IMR-90 (cell line): ENCODE measurements around the gene CCDC88C. TPM values are rescaled to one million over a fixed set of nuclear protein-coding genes. Genes with fewer than 3 reads are reported as not detected.

ENCODE experiments used
- ATAC-seq: fragments of 200-7000 bp; cut with Tn5 transposase; 2 replicates; pipeline ENCODE4 v1.9.1; 2020; ENCODE audit warnings: low read depth, mild to moderate bottlenecking, moderate library complexity
- BruUV-seq: library from RNA; stranded (reverse); fragments of 400-500 nt; replicated peaks from 2 replicates; lab custom pipeline; 2021; lab: Mats Ljungman, UMichigan
- CTCF ChIA-PET: fragments of 300-600 bp; formaldehyde crosslinking; extraction: SDS; loops from one replicate; lab custom pipeline; 2021; ENCODE audit warnings: antibody characterized with exemption; lab: Yijun Ruan, JAX
- POLR2A ChIA-PET: fragments of 300-600 bp; sonication (Branson Sonifier 250); formaldehyde crosslinking; loops from one replicate; lab custom pipeline; 2022; ENCODE audit warnings: antibody characterized with exemption; ENCODE audit not compliant: unreplicated experiment; lab: Charles Lee
- DNase-seq: peaks from one replicate; pipeline ENCODE4 v3.0.0; 2013
- H2AFZ ChIP-seq: replicated peaks from 2 replicates; pipeline ENCODE3; 2013; ENCODE audit warnings: low read length, mild to moderate bottlenecking; ENCODE audit not compliant: poor library complexity
- H2AK5ac ChIP-seq: 2 replicates; pipeline ENCODE4 v1.6.1; 2013; ENCODE audit warnings: low read depth, low read length, inconsistent platforms
- H2AK9ac ChIP-seq: replicated peaks from 2 replicates; pipeline ENCODE3; 2013; ENCODE audit warnings: mild to moderate bottlenecking, low read depth, low read length, moderate library complexity; ENCODE audit not compliant: poor library complexity
- H2BK120ac ChIP-seq: 2 replicates; pipeline ENCODE4 v1.6.1; 2013; ENCODE audit warnings: low read depth, low read length, inconsistent platforms
- H2BK15ac ChIP-seq: 3 replicates; pipeline ENCODE4 v1.6.1; 2013; ENCODE audit warnings: low read depth, low read length, inconsistent platforms
- H2BK20ac ChIP-seq: 2 replicates; pipeline ENCODE4 v1.6.1; 2013; ENCODE audit warnings: low read depth, mild to moderate bottlenecking, inconsistent platforms, low read length, moderate library complexity
- H2BK5ac ChIP-seq: 2 replicates; pipeline ENCODE4 v1.6.1; 2013; ENCODE audit warnings: mild to moderate bottlenecking, low read depth, low read length, inconsistent platforms; ENCODE audit not compliant: poor library complexity, severe bottlenecking
- H3K14ac ChIP-seq: replicated peaks from 2 replicates; pipeline ENCODE4 v1.6.1; 2013; ENCODE audit warnings: low read depth, low read length, inconsistent platforms
- H3K18ac ChIP-seq: 2 replicates; pipeline ENCODE4 v1.6.1; 2013; ENCODE audit warnings: low read depth, low read length, control low read depth
- H3K23ac ChIP-seq: 2 replicates; pipeline ENCODE4 v1.6.1; 2013; ENCODE audit warnings: low read depth, low read length, inconsistent platforms
- H3K27ac ChIP-seq: 2 replicates; pipeline ENCODE4 v1.5.1; 2013; ENCODE audit warnings: mild to moderate bottlenecking, control low read depth, low read length; ENCODE audit not compliant: insufficient read depth
- H3K27me3 ChIP-seq: 2 replicates; pipeline ENCODE4 v1.6.1; 2013; ENCODE audit warnings: low read length; ENCODE audit not compliant: control insufficient read depth, insufficient read depth
- H3K36me3 ChIP-seq: 2 replicates; pipeline ENCODE4 v1.6.1; 2013; ENCODE audit warnings: low read length, mixed read lengths; ENCODE audit not compliant: control insufficient read depth, insufficient read depth
- H3K4ac ChIP-seq: 2 replicates; pipeline ENCODE4 v1.6.1; 2013; ENCODE audit warnings: low read depth, low read length, inconsistent platforms
- H3K4me1 ChIP-seq: 2 replicates; pipeline ENCODE4 v1.6.1; 2013; ENCODE audit warnings: low read length, mixed read lengths; ENCODE audit not compliant: control insufficient read depth, insufficient read depth
- H3K4me2 ChIP-seq: 2 replicates; pipeline ENCODE4 v1.6.1; 2013; ENCODE audit warnings: low read depth, mild to moderate bottlenecking, control low read depth, low read length, moderate library complexity
- H3K4me3 ChIP-seq: 2 replicates; pipeline ENCODE4 v1.5.1; 2013; ENCODE audit warnings: low read depth, mild to moderate bottlenecking, control low read depth, low read length, moderate library complexity; ENCODE audit not compliant: insufficient read depth
- H3K56ac ChIP-seq: 2 replicates; pipeline ENCODE4 v1.6.1; 2013; ENCODE audit warnings: low read length, inconsistent platforms; ENCODE audit not compliant: insufficient read depth; ENCODE audit errors: extremely low read depth
- H3K79me1 ChIP-seq, 2 experiments: 2 replicates each; pipeline ENCODE4 v1.6.1; 2013; ENCODE audit warnings: low read length in 2 of 2, inconsistent platforms in 1 of 2, low read depth in 1 of 2
- H3K9ac ChIP-seq: 2 replicates; pipeline ENCODE4 v1.6.1; 2013; ENCODE audit warnings: low read depth, low read length, control low read depth
- H3K9me1 ChIP-seq: 2 replicates; pipeline ENCODE4 v1.6.1; 2013; ENCODE audit warnings: low read length, inconsistent platforms; ENCODE audit not compliant: insufficient read depth
- H3K9me3 ChIP-seq: 2 replicates; pipeline ENCODE4 v1.6.1; 2013; ENCODE audit warnings: low read length; ENCODE audit not compliant: control insufficient read depth, insufficient read depth
- H4K20me1 ChIP-seq: 2 replicates; pipeline ENCODE4 v1.6.1; 2013; ENCODE audit warnings: low read length, inconsistent platforms; ENCODE audit not compliant: insufficient read depth
- H4K5ac ChIP-seq: 2 replicates; pipeline ENCODE4 v1.6.1; 2013; ENCODE audit warnings: mild to moderate bottlenecking, low read depth, low read length, control low read depth
- H4K8ac ChIP-seq, 2 experiments: 2 replicates each; pipeline ENCODE4 v1.6.1; 2013; ENCODE audit warnings: low read depth in 2 of 2, low read length in 2 of 2, control low read depth in 1 of 2, inconsistent platforms in 1 of 2
- H4K91ac ChIP-seq: 2 replicates; pipeline ENCODE4 v1.6.1; 2013; ENCODE audit warnings: low read depth, low read length, inconsistent platforms; ENCODE audit not compliant: insufficient read depth
- BHLHE40 ChIP-seq: fragments of 150-350 bp; IDR thresholded peaks from 2 replicates; pipeline ENCODE4 v1.6.1; 2016; ENCODE audit warnings: mild to moderate bottlenecking, low read depth, low read length
- CEBPB ChIP-seq: IDR thresholded peaks from 2 replicates; pipeline ENCODE4 v1.6.1; 2012; ENCODE audit warnings: low read depth, low read length, improper control_type of control experiment
- CHD1 ChIP-seq: IDR thresholded peaks from 2 replicates; pipeline ENCODE4 v1.6.1; 2012; ENCODE audit warnings: low read depth, low read length, improper control_type of control experiment
- FOS ChIP-seq: fragments of 150-350 bp; IDR thresholded peaks from 2 replicates; pipeline ENCODE4 v1.6.1; 2016; ENCODE audit warnings: low read depth, low read length
- MAFK ChIP-seq: IDR thresholded peaks from 2 replicates; pipeline ENCODE4 v1.6.1; 2012; ENCODE audit warnings: low read depth, low read length, improper control_type of control experiment
- MAZ ChIP-seq: IDR thresholded peaks from 2 replicates; pipeline ENCODE4 v1.6.1; 2012; ENCODE audit warnings: low read depth, mild to moderate bottlenecking, low read length, improper control_type of control experiment, moderate library complexity, borderline replicate concordance
- NFE2L2 ChIP-seq: fragments of 150-350 bp; IDR thresholded peaks from 2 replicates; pipeline ENCODE4 v1.6.1; 2016; ENCODE audit warnings: low read depth, mild to moderate bottlenecking, low read length
- POLR2A ChIP-seq: IDR thresholded peaks from 2 replicates; pipeline ENCODE4 v1.6.1; 2012; ENCODE audit warnings: mild to moderate bottlenecking, low read depth, low read length
- RAD21 ChIP-seq: IDR thresholded peaks from 2 replicates; pipeline ENCODE4 v1.6.1; 2012; ENCODE audit warnings: low read length, improper control_type of control experiment
- RCOR1 ChIP-seq: IDR thresholded peaks from 2 replicates; pipeline ENCODE4 v1.6.1; 2012; ENCODE audit warnings: mild to moderate bottlenecking, low read length, improper control_type of control experiment; ENCODE audit not compliant: insufficient replicate concordance
- RFX5 ChIP-seq: IDR thresholded peaks from 2 replicates; pipeline ENCODE4 v1.8.0; 2012; ENCODE audit warnings: low read depth, mild to moderate bottlenecking, low read length, moderate library complexity
- SMC3 ChIP-seq: fragments of 150-350 bp; IDR thresholded peaks from 2 replicates; pipeline ENCODE4 v1.6.1; 2016; ENCODE audit warnings: low read depth, mild to moderate bottlenecking, antibody characterized with exemption, low read length, moderate library complexity
- WGBS, 2 experiments: methylation state at CpG; one replicate each; pipeline versions ENCODE4 v1.1.5 to v1.1.7; 2013; ENCODE audit warnings: missing lambda C conversion rate in 2 of 2; ENCODE audit not compliant: insufficient read length in 1 of 2; ENCODE audit errors: extremely low coverage in 2 of 2; 5-methylcytosine and 5-hydroxymethylcytosine counted together
- dilution Hi-C: fragments of 300-500 bp; cut with HindIII; formaldehyde crosslinking; loops from one replicate; pipeline ENCODE4 v1.14.3; 2018; ENCODE audit warnings: low sequenced_read_pairs; ENCODE audit not compliant: unreplicated experiment
- in situ Hi-C: fragments of 300-500 bp; cut with MboI; formaldehyde crosslinking; loops from 3 replicates; pipeline ENCODE4 v1.14.3; 2019; ENCODE audit warnings: low sequenced_read_pairs, inconsistent platforms, mixed read lengths
- intact Hi-C: fragments of 100-400 bp; cut with micrococcal nuclease; formaldehyde crosslinking; loops from 2 replicates; pipeline ENCODE4 v1.10.0; 2022
- polyA plus RNA-seq, 3 experiments: library from polyadenylated mRNA; depleted of rRNA; stranded (reverse); fragments of >200 nt; gene quantifications; 2 replicates each; pipeline ENCODE4 v1.2.3, GENCODE V29; 2012; ENCODE audit warnings: low replicate concordance in 1 of 3
- total RNA-seq: library from RNA; depleted of rRNA; stranded (reverse); fragments of >200 nt; gene quantifications from 2 replicates; pipeline ENCODE4 v1.2.3, GENCODE V29; 2012
- TF ChIP-seq, protein P1 (sequence below): fragments of 150-350 bp; IDR thresholded peaks from 2 replicates; pipeline ENCODE4 v1.6.1; 2016; ENCODE audit warnings: low read depth, mild to moderate bottlenecking, low read length, moderate library complexity, borderline replicate concordance
- TF ChIP-seq, protein P2 (sequence below): fragments of 150-350 bp; IDR thresholded peaks from 2 replicates; pipeline ENCODE4 v1.6.1; 2017; ENCODE audit warnings: mild to moderate bottlenecking, antibody characterized with exemption, low read length, low read depth

The CCDC88C gene
- total and polyA plus RNA-seq, 2 of the 4 experiments (the other 2 are of a cell fraction): 0.17 to 0.18 TPM

DNA sequence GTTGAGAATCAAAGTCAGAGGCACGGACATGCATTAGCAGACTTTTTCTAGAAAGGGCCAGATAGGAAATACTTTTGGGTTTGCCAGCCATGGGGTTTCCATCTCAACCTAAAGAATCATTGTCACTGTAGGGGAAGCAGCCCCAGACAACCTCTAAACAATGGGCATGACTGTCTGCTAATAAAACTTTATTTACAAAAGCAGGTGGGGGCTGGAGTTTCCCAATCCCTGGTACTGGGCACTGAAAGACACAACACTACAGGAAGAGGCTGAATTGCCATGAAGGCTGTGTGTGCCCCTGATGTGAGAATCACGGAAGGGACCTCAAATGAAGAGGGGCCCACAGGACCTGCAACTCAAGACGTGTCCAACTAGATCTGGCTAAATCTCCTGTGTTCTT, 111.1 kb downstream of the CCDC88C start:
- CTCF ChIA-PET: no interaction called here
- H3K9me3 ChIP-seq: no peaks in the 10 kb centered on the region
- intact Hi-C loops (no loop called here), dilution Hi-C loops (no loop called here), in situ Hi-C loops (no loop called here)
- no peak overlapping the region for H3K14ac ChIP-seq
- H3K27me3 ChIP-seq: peaks cover 11% of the 10 kb centered on the region
- no peak overlapping the region for H4K91ac ChIP-seq
- no peaks in the 10 kb centered on the region for H3K79me1 ChIP-seq
- no peak overlapping the region for H3K4me2 ChIP-seq
- H3K27ac ChIP-seq: no peak overlapping the region
- H2AK5ac ChIP-seq: no peak overlapping the region
- WGBS, 2 experiments: 80% methylated on average over 1 of the region's 3 CpGs; no CpG with 5 or more reads in 1 of the 2 experiments
- H2AFZ ChIP-seq: no peak overlapping the region
- H3K9ac ChIP-seq: no peak overlapping the region
- H4K8ac ChIP-seq: no peak overlapping the region
- H4K5ac ChIP-seq: no peak overlapping the region
- no peak overlapping the region for H2AK9ac ChIP-seq
- H3K18ac ChIP-seq: no peak overlapping the region
- no peaks in the 10 kb centered on the region for H3K36me3 ChIP-seq
- no peak for DNase-seq
- ATAC-seq: no peak
- H2BK5ac ChIP-seq: no peak overlapping the region
- TF ChIP-seq FOS (no peak), NFE2L2 (no peak), SMC3 (no peak), MAFK (no peak), RAD21 (no peak), RFX5 (no peak), BHLHE40 (no peak), CHD1 (no peak), MAZ (no peak), POLR2A (no peak), RCOR1 (no peak), CEBPB (no peak)
- TF ChIP-seq, protein P1, sequence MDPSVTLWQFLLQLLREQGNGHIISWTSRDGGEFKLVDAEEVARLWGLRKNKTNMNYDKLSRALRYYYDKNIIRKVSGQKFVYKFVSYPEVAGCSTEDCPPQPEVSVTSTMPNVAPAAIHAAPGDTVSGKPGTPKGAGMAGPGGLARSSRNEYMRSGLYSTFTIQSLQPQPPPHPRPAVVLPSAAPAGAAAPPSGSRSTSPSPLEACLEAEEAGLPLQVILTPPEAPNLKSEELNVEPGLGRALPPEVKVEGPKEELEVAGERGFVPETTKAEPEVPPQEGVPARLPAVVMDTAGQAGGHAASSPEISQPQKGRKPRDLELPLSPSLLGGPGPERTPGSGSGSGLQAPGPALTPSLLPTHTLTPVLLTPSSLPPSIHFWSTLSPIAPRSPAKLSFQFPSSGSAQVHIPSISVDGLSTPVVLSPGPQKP: no peak
- TF ChIP-seq, protein P2, sequence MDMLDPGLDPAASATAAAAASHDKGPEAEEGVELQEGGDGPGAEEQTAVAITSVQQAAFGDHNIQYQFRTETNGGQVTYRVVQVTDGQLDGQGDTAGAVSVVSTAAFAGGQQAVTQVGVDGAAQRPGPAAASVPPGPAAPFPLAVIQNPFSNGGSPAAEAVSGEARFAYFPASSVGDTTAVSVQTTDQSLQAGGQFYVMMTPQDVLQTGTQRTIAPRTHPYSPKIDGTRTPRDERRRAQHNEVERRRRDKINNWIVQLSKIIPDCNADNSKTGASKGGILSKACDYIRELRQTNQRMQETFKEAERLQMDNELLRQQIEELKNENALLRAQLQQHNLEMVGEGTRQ: no peak
- H3K4ac ChIP-seq: no peak overlapping the region
- no peak overlapping the region for H3K4me3 ChIP-seq
- no peak overlapping the region for H2BK20ac ChIP-seq
- H4K20me1 ChIP-seq: no peaks in the 10 kb centered on the region
- no peak overlapping the region for H3K23ac ChIP-seq
- BruUV-seq: no TSS peak
- POLR2A ChIA-PET: no interaction called here
- H3K56ac ChIP-seq: no peak overlapping the region
- no peaks in the 10 kb centered on the region for H3K4me1 ChIP-seq
- no peak overlapping the region for H2BK120ac ChIP-seq
- H3K9me1 ChIP-seq: no peaks in the 10 kb centered on the region
- H2BK15ac ChIP-seq: no peak overlapping the region
